HepG2 (cell line): ENCODE results near the gene SULT2B1. TPM values are rescaled to one million over a fixed set of nuclear protein-coding genes. Genes with fewer than 3 reads are reported as not detected.

Experiments
- CHCHD3 ChIP-seq: sonication (generic); formaldehyde crosslinking; IDR thresholded peaks from 2 replicates; pipeline ENCODE4 v1.8.0; 2022; ENCODE audit warnings: mild to moderate bottlenecking, missing genetic modification reagents, moderate library complexity
- FLYWCH1 ChIP-seq: sonication (generic); formaldehyde crosslinking; IDR thresholded peaks from 2 replicates; pipeline ENCODE4 v1.8.1; 2023; ENCODE audit warnings: mild to moderate bottlenecking, missing genetic modification reagents
- FOXM1 ChIP-seq: sonication (generic); formaldehyde crosslinking; IDR thresholded peaks from 2 replicates; pipeline ENCODE4 v1.5.0; 2020; ENCODE audit warnings: missing genetic modification reagents
- GPN1 ChIP-seq: sonication (generic); formaldehyde crosslinking; IDR thresholded peaks from 2 replicates; pipeline ENCODE4 v1.5.1; 2020; ENCODE audit warnings: missing genetic modification reagents, borderline replicate concordance
- GTF2F1 ChIP-seq: fragments of 150-350 bp; IDR thresholded peaks from 2 replicates; pipeline ENCODE4 v1.6.1; 2014; ENCODE audit warnings: low read length
- HOXA5 ChIP-seq: sonication (generic); formaldehyde crosslinking; IDR thresholded peaks from 2 replicates; pipeline ENCODE4 v1.4.0; 2020; ENCODE audit warnings: missing genetic modification reagents
- HOXA7 ChIP-seq: sonication (generic); formaldehyde crosslinking; IDR thresholded peaks from 2 replicates; pipeline ENCODE4 v1.8.1; 2022; ENCODE audit warnings: mild to moderate bottlenecking, missing genetic modification reagents, moderate library complexity
- KLF9 ChIP-seq: IDR thresholded peaks from 2 replicates; pipeline ENCODE4 v1.6.1; 2016; ENCODE audit warnings: low read depth
- MAFF ChIP-seq: IDR thresholded peaks from 2 replicates; pipeline ENCODE4 v1.6.1; 2011; ENCODE audit warnings: low read depth, low read length, improper control_type of control experiment
- MEF2D ChIP-seq: sonication (generic); formaldehyde crosslinking; IDR thresholded peaks from 2 replicates; pipeline ENCODE4 v1.5.1; 2020; ENCODE audit warnings: mild to moderate bottlenecking, missing genetic modification reagents
- MEIS2 ChIP-seq: sonication (generic); formaldehyde crosslinking; IDR thresholded peaks from 2 replicates; pipeline ENCODE4 v1.9.0; 2021; ENCODE audit warnings: mild to moderate bottlenecking, missing genetic modification reagents
- MTA1 ChIP-seq: sonication (generic); formaldehyde crosslinking; IDR thresholded peaks from 2 replicates; pipeline ENCODE4 v1.4.0; 2020; ENCODE audit warnings: missing genetic modification reagents, mild to moderate bottlenecking, borderline replicate concordance
- SCMH1 ChIP-seq: sonication (generic); formaldehyde crosslinking; IDR thresholded peaks from 2 replicates; pipeline ENCODE4 v1.9.0; 2021; ENCODE audit warnings: missing genetic modification reagents, mild to moderate bottlenecking, borderline replicate concordance
- SMAD9 ChIP-seq: sonication (generic); formaldehyde crosslinking; IDR thresholded peaks from 2 replicates; pipeline ENCODE4 v1.5.1; 2020; ENCODE audit warnings: mild to moderate bottlenecking, missing genetic modification reagents
- SMC3 ChIP-seq: IDR thresholded peaks from 2 replicates; pipeline ENCODE4 v1.6.1; 2011; ENCODE audit warnings: low read length, improper control_type of control experiment
- TAF1 ChIP-seq: sonication (generic); formaldehyde crosslinking; IDR thresholded peaks from 2 replicates; pipeline ENCODE4 v1.4.0; 2020; ENCODE audit warnings: missing genetic modification reagents
- THAP7 ChIP-seq: sonication (generic); formaldehyde crosslinking; IDR thresholded peaks from 2 replicates; pipeline ENCODE4 v1.8.1; 2023; ENCODE audit warnings: mild to moderate bottlenecking, missing genetic modification reagents
- ZBTB21 ChIP-seq: sonication (generic); formaldehyde crosslinking; IDR thresholded peaks from 2 replicates; pipeline ENCODE4 v1.4.0; 2020; ENCODE audit warnings: missing genetic modification reagents
- ZBTB44 ChIP-seq: sonication (generic); formaldehyde crosslinking; IDR thresholded peaks from 2 replicates; pipeline ENCODE4 v1.4.0; 2020; ENCODE audit warnings: missing genetic modification reagents
- ZNF205 ChIP-seq: IDR thresholded peaks from 2 replicates; pipeline ENCODE4 v1.6.1; 2018; ENCODE audit warnings: missing biosample characterization, missing genetic modification reagents
- ZNF230 ChIP-seq: sonication (generic); formaldehyde crosslinking; IDR thresholded peaks from 2 replicates; pipeline ENCODE4 v1.4.0; 2020; ENCODE audit warnings: mild to moderate bottlenecking, missing genetic modification reagents
- ZNF296 ChIP-seq: sonication (generic); formaldehyde crosslinking; conservative IDR thresholded peaks from 2 replicates; pipeline ENCODE4 v1.5.0; 2020; ENCODE audit warnings: mild to moderate bottlenecking, missing genetic modification reagents
- ZNF329 ChIP-seq: sonication (generic); formaldehyde crosslinking; IDR thresholded peaks from 2 replicates; pipeline ENCODE4 v1.9.0; 2021; ENCODE audit warnings: low read depth, mild to moderate bottlenecking, missing genetic modification reagents
- ZNF343 ChIP-seq: sonication (generic); formaldehyde crosslinking; IDR thresholded peaks from 2 replicates; pipeline ENCODE4 v1.4.0; 2020; ENCODE audit warnings: mild to moderate bottlenecking, missing genetic modification reagents
- ZNF552 ChIP-seq: sonication (generic); formaldehyde crosslinking; IDR thresholded peaks from 2 replicates; pipeline ENCODE4 v1.9.0; 2022; ENCODE audit warnings: missing genetic modification reagents, mild to moderate bottlenecking, borderline replicate concordance
- ZNF7 ChIP-seq: IDR thresholded peaks from 2 replicates; pipeline ENCODE4 v1.6.1; 2016; ENCODE audit warnings: missing biosample characterization, missing genetic modification reagents
- ZNF772 ChIP-seq: sonication (generic); formaldehyde crosslinking; IDR thresholded peaks from 2 replicates; pipeline ENCODE4 v1.5.0; 2020; ENCODE audit warnings: mild to moderate bottlenecking, missing genetic modification reagents
- ZNF777 ChIP-seq: sonication (generic); formaldehyde crosslinking; IDR thresholded peaks from 2 replicates; pipeline ENCODE4 v1.4.0; 2020; ENCODE audit warnings: missing genetic modification reagents
- ZSCAN5A ChIP-seq: sonication (generic); formaldehyde crosslinking; IDR thresholded peaks from 2 replicates; pipeline ENCODE4 v1.8.0; 2022; ENCODE audit warnings: mild to moderate bottlenecking, missing genetic modification reagents, borderline replicate concordance
- polyA plus RNA-seq, 8 experiments: library from polyadenylated mRNA; depleted of rRNA in 3 of 8; stranded (reverse) in 7 of 8; unstranded in 1 of 8; fragments of >200 nt; fragmentation: Illumina TruSeq in 4 of 8; extraction: Trizol in 4 of 8; gene quantifications; 2 replicates each; pipeline versions ENCODE4 v1.2.1 to v1.2.3, GENCODE V29; 2011 to 2016; ENCODE audit warnings: low read depth in 4 of 8, missing spikeins in 1 of 8, mixed read lengths in 1 of 8; ENCODE audit not compliant: insufficient read depth in 1 of 8
- total RNA-seq, 5 experiments: library from RNA; depleted of rRNA; stranded (reverse); fragments of >200 nt; fragmentation: Illumina TruSeq; extraction: Trizol; gene quantifications; 2 replicates each; pipeline ENCODE4 v1.2.3, GENCODE V29; 2016; ENCODE audit warnings: low read depth in 1 of 5

Gene SULT2B1
- total and polyA plus RNA-seq, 2 of the 13 experiments (the other 11 are each of a cell fraction or from before 2014, with no cell fraction given): 0.13 TPM; not detected in 1

GRCh38 chr19:48558018-48558684 is 6.2 kb downstream of the SULT2B1 start (continued):
- TF ChIP-seq ZSCAN5A (CRISPR knock-in tag): no peak; the same call in 1 of the 2 replicates
- no peak for TF ChIP-seq FLYWCH1 (CRISPR knock-in tag)
- TF ChIP-seq FOXM1: no peak
- no peak; the same call in 1 of the 2 replicates for TF ChIP-seq ZBTB21
- TF ChIP-seq THAP7: 0 out of 2 replicates have a peak, but pooled peaks have one; percentile 21
- no peak for TF ChIP-seq ZNF7 (CRISPR knock-in tag)
- peak; percentile 88 for TF ChIP-seq MEF2D (CRISPR knock-in tag)
- TF ChIP-seq CHCHD3: no peak
- TF ChIP-seq ZNF329: 0 out of 2 replicates have a peak, but pooled peaks have one; percentile 23
- TF ChIP-seq KLF9 (CRISPR knock-in tag): no peak
- no peak for TF ChIP-seq ZNF296
- TF ChIP-seq ZNF205 (CRISPR knock-in tag): peak; percentile 93
- peak; percentile 99 for TF ChIP-seq MTA1 (CRISPR knock-in tag)
- no peak for TF ChIP-seq GTF2F1
- TF ChIP-seq SMAD9 (CRISPR knock-in tag): no peak
- TF ChIP-seq ZNF772: no peak
- TF ChIP-seq ZNF552 (CRISPR knock-in tag): peak; percentile 46; the same call in 1 of the 2 replicates
- no peak; the same call in 1 of the 2 replicates for TF ChIP-seq ZNF230 (CRISPR knock-in tag)
- TF ChIP-seq SMC3: no peak
- TF ChIP-seq ZNF343 (CRISPR knock-in tag): peak; percentile 74; the same call in 1 of the 2 replicates
- TF ChIP-seq SCMH1 (CRISPR knock-in tag): no peak
- TF ChIP-seq ZNF777 (CRISPR knock-in tag): peak; percentile 74; the same call in 1 of the 2 replicates
- peak; percentile 83 for TF ChIP-seq MEIS2
- peak; percentile 33; the same call in 1 of the 2 replicates for TF ChIP-seq TAF1 (CRISPR knock-in tag)
- no peak for TF ChIP-seq MAFF
- no peak for TF ChIP-seq GPN1 (CRISPR knock-in tag)
- TF ChIP-seq HOXA7 (CRISPR knock-in tag): no peak
- no peak for TF ChIP-seq ZBTB44 (CRISPR knock-in tag)
- TF ChIP-seq HOXA5 (CRISPR knock-in tag): peak; percentile 77
